ENCODE results near the gene SETD2. TPM values are rescaled to one million over a fixed set of nuclear protein-coding genes. Genes with fewer than 3 reads are reported as not detected.
"Not testable (repeated sequence)": the region's sequence is repeated elsewhere in the genome, so short reads cannot be mapped to it uniquely, and the experiment has no call there.

The SETD2 gene
- total and polyA plus RNA-seq, 2 donors from 2014 or later: 10.5 to 49.9 TPM

DNA sequence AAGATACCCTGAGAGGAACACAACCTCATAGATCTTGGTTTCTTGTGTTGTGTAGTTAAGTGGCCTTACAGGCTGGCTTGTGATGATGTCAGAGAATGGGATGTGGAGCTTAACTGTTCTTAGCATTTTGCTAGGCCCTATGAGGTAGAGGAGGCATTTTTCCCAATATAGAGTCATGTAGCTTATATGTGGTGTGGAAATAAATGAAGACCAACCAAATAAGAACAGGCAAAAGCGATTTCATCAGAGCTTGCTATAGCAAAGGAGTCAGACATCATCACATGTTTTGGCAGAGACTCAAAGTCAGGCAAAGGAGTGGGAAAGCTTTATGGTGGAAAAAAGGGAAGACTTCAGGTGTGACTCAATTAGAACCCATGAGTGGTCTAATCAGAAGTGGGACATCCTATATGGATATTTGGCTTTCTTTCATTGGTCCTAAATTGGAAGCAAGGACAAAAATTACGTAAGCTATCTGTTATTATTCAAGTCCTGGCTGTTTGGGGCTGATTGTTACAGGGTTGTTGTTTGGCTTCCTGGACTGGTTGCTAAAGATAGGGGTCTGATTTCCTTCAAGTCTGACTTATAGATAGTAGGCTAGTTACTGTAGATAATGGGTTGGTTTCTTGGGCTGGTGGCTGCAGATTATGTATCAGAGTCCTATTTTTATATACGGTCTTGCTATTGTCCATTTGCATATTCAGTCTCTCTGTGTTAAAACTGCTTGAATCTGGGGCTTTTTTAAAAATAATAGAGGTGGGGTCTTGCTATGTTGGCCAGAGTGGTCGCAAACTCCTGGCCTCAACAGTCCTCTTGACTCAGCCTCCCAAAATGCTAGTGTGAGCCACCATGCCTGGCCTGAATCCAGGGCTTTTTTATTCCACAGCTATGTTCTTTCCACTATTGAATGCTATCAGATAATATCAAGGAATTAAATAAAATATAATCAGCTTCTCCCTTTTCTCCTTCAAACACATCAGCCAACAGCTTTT is 30.3 kb upstream of the SETD2 start:
- no peak overlapping the region for H3K27ac ChIP-seq (ENCODE audit: low read depth in 2 of 2, low read length in 2 of 2)
- no peaks in the 10 kb centered on the region for H3K9me3 ChIP-seq (ENCODE audit: control insufficient read depth in 2 of 3, insufficient read depth in 1 of 3, low read length in 3 of 3)
- TF ChIP-seq, protein P1, sequence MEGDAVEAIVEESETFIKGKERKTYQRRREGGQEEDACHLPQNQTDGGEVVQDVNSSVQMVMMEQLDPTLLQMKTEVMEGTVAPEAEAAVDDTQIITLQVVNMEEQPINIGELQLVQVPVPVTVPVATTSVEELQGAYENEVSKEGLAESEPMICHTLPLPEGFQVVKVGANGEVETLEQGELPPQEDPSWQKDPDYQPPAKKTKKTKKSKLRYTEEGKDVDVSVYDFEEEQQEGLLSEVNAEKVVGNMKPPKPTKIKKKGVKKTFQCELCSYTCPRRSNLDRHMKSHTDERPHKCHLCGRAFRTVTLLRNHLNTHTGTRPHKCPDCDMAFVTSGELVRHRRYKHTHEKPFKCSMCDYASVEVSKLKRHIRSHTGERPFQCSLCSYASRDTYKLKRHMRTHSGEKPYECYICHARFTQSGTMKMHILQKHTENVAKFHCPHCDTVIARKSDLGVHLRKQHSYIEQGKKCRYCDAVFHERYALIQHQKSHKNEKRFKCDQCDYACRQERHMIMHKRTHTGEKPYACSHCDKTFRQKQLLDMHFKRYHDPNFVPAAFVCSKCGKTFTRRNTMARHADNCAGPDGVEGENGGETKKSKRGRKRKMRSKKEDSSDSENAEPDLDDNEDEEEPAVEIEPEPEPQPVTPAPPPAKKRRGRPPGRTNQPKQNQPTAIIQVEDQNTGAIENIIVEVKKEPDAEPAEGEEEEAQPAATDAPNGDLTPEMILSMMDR (IDR thresholded peaks at IDR 0.05; ENCODE audit: borderline replicate concordance, extremely low read depth, insufficient read depth): no peak
- no peak overlapping the region for H3K9ac ChIP-seq (ENCODE audit: low read length in 3 of 3)
- intact Hi-C loops (cut with DNase I): no loop called here
- no peaks in the 10 kb centered on the region for H3K27me3 ChIP-seq (ENCODE audit: control insufficient read depth, insufficient read depth, low read length)
- H3K4me1 ChIP-seq (ENCODE audit: control insufficient read depth in 2 of 3, insufficient read depth in 2 of 3, low read depth in 1 of 3, low read length in 3 of 3): no peaks in the 10 kb centered on the region
- no peak for DNase-seq
- FAIRE-seq: no peak
- H3K36me3 ChIP-seq (ENCODE audit: control insufficient read depth in 2 of 3, insufficient read depth in 3 of 3, low read length in 3 of 3): no peaks in the 10 kb centered on the region
- H3K4me3 ChIP-seq (ENCODE audit: low read length in 3 of 3): no peak overlapping the region

DNA sequence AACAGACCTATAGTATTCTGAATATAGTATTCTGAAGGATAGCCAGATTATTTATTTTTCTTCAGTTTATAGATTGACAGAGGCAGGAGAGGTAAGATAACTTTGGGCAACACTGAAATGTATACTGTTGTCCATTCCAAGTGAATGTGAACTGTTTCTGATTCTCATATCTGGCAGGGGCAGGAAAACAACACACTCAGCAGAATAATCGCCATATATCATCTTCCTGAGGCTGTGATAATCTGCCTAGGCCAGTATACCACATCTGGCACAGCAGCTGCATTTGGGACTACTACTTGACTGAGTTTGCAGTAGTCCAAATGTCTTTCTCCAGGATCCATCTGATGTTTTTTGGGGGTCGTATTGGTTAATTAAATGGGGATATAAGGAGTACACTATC is 22.4 kb upstream of the SETD2 start:
- intact Hi-C loops (cut with DNase I): no loop called here
- Histone ChIP-seq H3K27ac (ENCODE audit: low read depth in 2 of 2, low read length in 2 of 2) (no peak overlapping the region), H3K36me3 (ENCODE audit: control insufficient read depth in 2 of 3, insufficient read depth in 3 of 3, low read length in 3 of 3) (no peaks in the 10 kb centered on the region), H3K9me3 (ENCODE audit: control insufficient read depth in 2 of 3, insufficient read depth in 1 of 3, low read length in 3 of 3) (no peaks in the 10 kb centered on the region), H3K4me1 (ENCODE audit: control insufficient read depth in 2 of 3, insufficient read depth in 2 of 3, low read depth in 1 of 3, low read length in 3 of 3) (no peaks in the 10 kb centered on the region), H3K4me3 (ENCODE audit: low read length in 3 of 3) (no peak overlapping the region), H3K27me3 (ENCODE audit: control insufficient read depth, insufficient read depth, low read length) (no peaks in the 10 kb centered on the region), H3K9ac (ENCODE audit: low read length in 3 of 3) (no peak overlapping the region)
- TF ChIP-seq, protein P1 (IDR thresholded peaks at IDR 0.05; ENCODE audit: borderline replicate concordance, extremely low read depth, insufficient read depth): no peak
- DNase-seq: no peak
- no peak for FAIRE-seq

DNA sequence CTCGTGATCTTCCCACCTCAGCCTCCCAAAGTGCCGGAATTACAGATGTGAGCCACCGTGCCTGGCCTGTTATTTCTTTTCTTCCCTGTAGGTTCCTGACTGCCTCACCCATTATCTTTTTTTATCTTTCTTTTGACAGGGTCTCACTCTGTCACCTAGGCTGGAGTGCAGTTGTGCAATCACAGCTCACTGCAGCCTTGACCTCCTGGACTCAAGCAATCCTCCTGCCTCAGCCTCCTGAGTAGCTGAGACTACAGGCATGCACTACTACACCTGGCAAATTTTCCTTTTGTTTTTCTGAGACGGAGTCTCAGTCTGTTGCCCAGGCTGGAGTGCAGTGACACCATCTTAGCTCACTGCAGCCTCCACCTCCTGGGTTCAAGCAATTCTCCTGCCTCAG is 17.8 kb upstream of the SETD2 start:
- H3K4me1 ChIP-seq (ENCODE audit: control insufficient read depth in 2 of 3, insufficient read depth in 2 of 3, low read depth in 1 of 3, low read length in 3 of 3); H3K9ac ChIP-seq (ENCODE audit: low read length in 3 of 3); H3K9me3 ChIP-seq (ENCODE audit: control insufficient read depth in 2 of 3, insufficient read depth in 1 of 3, low read length in 3 of 3); DNase-seq; H3K4me3 ChIP-seq (ENCODE audit: low read length in 3 of 3); FAIRE-seq; H3K27me3 ChIP-seq (ENCODE audit: control insufficient read depth, insufficient read depth, low read length); intact Hi-C loops (cut with DNase I); H3K36me3 ChIP-seq (ENCODE audit: control insufficient read depth in 2 of 3, insufficient read depth in 3 of 3, low read length in 3 of 3); H3K27ac ChIP-seq (ENCODE audit: low read depth in 2 of 2, low read length in 2 of 2): not testable (repeated sequence)

DNA sequence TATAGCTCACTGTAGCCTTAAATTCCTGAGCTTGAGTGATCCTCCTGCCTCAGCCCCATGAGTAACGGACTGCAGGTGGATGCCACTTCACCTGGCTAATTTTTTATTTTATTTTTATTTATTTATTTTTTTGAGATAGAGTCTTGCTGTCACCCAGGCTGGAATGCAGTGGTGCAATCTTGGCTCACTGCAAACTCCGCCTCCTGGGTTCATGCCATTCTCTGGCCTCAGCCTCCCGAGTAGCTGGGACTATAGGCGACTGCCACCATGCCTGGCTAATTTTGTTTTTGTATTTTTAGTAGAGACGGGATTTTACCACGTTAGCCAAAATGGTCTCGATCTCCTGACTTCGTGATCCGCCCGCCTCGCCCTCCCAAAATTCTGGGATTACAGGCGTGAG is 16.1 kb upstream of the SETD2 start:
- H3K27me3 ChIP-seq (ENCODE audit: control insufficient read depth, insufficient read depth, low read length); intact Hi-C loops (cut with DNase I); DNase-seq; FAIRE-seq; H3K9me3 ChIP-seq (ENCODE audit: control insufficient read depth in 2 of 3, insufficient read depth in 1 of 3, low read length in 3 of 3); H3K4me3 ChIP-seq (ENCODE audit: low read length in 3 of 3); H3K9ac ChIP-seq (ENCODE audit: low read length in 3 of 3); H3K36me3 ChIP-seq (ENCODE audit: control insufficient read depth in 2 of 3, insufficient read depth in 3 of 3, low read length in 3 of 3); H3K27ac ChIP-seq (ENCODE audit: low read depth in 2 of 2, low read length in 2 of 2); H3K4me1 ChIP-seq (ENCODE audit: control insufficient read depth in 2 of 3, insufficient read depth in 2 of 3, low read depth in 1 of 3, low read length in 3 of 3): not testable (repeated sequence)

All from kidney (tissue), 14 donors.